Neural cell (in vitro differentiated cells): ENCODE measurements around the gene TMEM259. TPM values are rescaled to one million over a fixed set of nuclear protein-coding genes. Genes with fewer than 3 reads are reported as not detected.

Experiments used
- H2AFZ ChIP-seq: fragments of 200-600, 300-800 bp; sonication (generic), shearing (Covaris generic); 2 replicates; pipeline ENCODE4 v1.6.0; 2014; ENCODE audit warnings: low read depth, mild to moderate bottlenecking, antibody characterized with exemption, low read length, moderate library complexity
- H3F3A ChIP-seq: fragments of 200-600 bp; shearing (Covaris generic); 2 replicates; pipeline ENCODE4 v1.6.1; 2016; ENCODE audit warnings: mild to moderate bottlenecking, moderate library complexity, mixed read lengths, antibody characterized with exemption, low read length; ENCODE audit not compliant: insufficient read depth, poor library complexity, severe bottlenecking
- H3K27ac ChIP-seq: fragments of 200-600, 300-800 bp; sonication (generic), shearing (Covaris generic); 2 replicates; pipeline ENCODE4 v1.5.1; 2014; ENCODE audit warnings: mild to moderate bottlenecking, low read length, moderate library complexity
- H3K27me3 ChIP-seq: fragments of 300-800, 200-600 bp; sonication (generic), shearing (Covaris generic); 2 replicates; pipeline ENCODE4 v1.6.0; 2014; ENCODE audit warnings: mild to moderate bottlenecking, low read depth, low read length, moderate library complexity; ENCODE audit not compliant: insufficient read depth
- H3K36me3 ChIP-seq: fragments of 300-800, 200-600 bp; sonication (generic), shearing (Covaris generic); 2 replicates; pipeline ENCODE4 v1.5.1; 2014; ENCODE audit warnings: mild to moderate bottlenecking, antibody characterized with exemption, low read length, moderate library complexity; ENCODE audit not compliant: insufficient read depth
- H3K4me2 ChIP-seq: fragments of 300-800, 200-600 bp; sonication (generic), shearing (Covaris generic); 2 replicates; pipeline ENCODE4 v1.6.0; 2014; ENCODE audit warnings: mild to moderate bottlenecking, low read length
- H3K4me3 ChIP-seq: fragments of 300-800, 200-600 bp; sonication (generic), shearing (Covaris generic); 2 replicates; pipeline ENCODE4 v1.5.1; 2014; ENCODE audit warnings: mild to moderate bottlenecking, low read length, moderate library complexity
- H3K79me2 ChIP-seq: fragments of 200-600 bp; shearing (Covaris generic); replicated peaks from 2 replicates; pipeline ENCODE4 v1.6.0; 2014; ENCODE audit warnings: mild to moderate bottlenecking, low read length, moderate library complexity; ENCODE audit not compliant: insufficient read depth
- H3K9ac ChIP-seq: fragments of 300-800, 200-600 bp; sonication (generic), shearing (Covaris generic); 2 replicates; pipeline ENCODE4 v1.6.1; 2016; ENCODE audit warnings: mild to moderate bottlenecking, low read length, mixed read lengths
- H3K9me2 ChIP-seq: fragments of 200-600 bp; shearing (Covaris generic); 2 replicates; pipeline ENCODE4 v1.6.1; 2016; ENCODE audit warnings: mild to moderate bottlenecking, low read length, mixed read lengths; ENCODE audit not compliant: insufficient read depth
- H3K9me3 ChIP-seq: fragments of 200-600, 300-800 bp; sonication (generic), shearing (Covaris generic); 2 replicates; pipeline ENCODE4 v1.6.1; 2016; ENCODE audit warnings: mild to moderate bottlenecking, mixed run types, low read length, moderate library complexity, mixed read lengths
- H4K20me1 ChIP-seq: fragments of 200-600 bp; shearing (Covaris generic); 2 replicates; pipeline ENCODE4 v1.6.1; 2016; ENCODE audit warnings: mild to moderate bottlenecking, mixed run types; ENCODE audit not compliant: insufficient read depth
- EP300 ChIP-seq: fragments of 450-650 bp; conservative IDR thresholded peaks from 2 replicates; pipeline ENCODE4 v1.6.1; 2014; ENCODE audit warnings: antibody characterized with exemption, mild to moderate bottlenecking, moderate library complexity; ENCODE audit not compliant: poor library complexity, severe bottlenecking
- EZH2 ChIP-seq: fragments of 200-600, 300-800 bp; shearing (Covaris generic), sonication (generic); IDR thresholded peaks from 2 replicates; pipeline ENCODE4 v1.6.1; 2014; ENCODE audit warnings: antibody characterized with exemption, low read length, borderline replicate concordance, mild to moderate bottlenecking; ENCODE audit not compliant: insufficient read depth, poor library complexity, severe bottlenecking
- MXI1 ChIP-seq: fragments of 450-650 bp; conservative IDR thresholded peaks from 2 replicates; pipeline ENCODE4 v1.6.1; 2014; ENCODE audit warnings: antibody characterized with exemption, mild to moderate bottlenecking; ENCODE audit not compliant: poor library complexity, severe bottlenecking
- POLR2AphosphoS5 ChIP-seq: IDR thresholded peaks from 2 replicates; pipeline ENCODE4 v1.6.1; 2012
- RAD21 ChIP-seq: fragments of 450-650 bp; conservative IDR thresholded peaks from 2 replicates; pipeline ENCODE4 v1.6.1; 2014; ENCODE audit warnings: antibody characterized with exemption, mild to moderate bottlenecking, moderate library complexity
- REST ChIP-seq: IDR thresholded peaks from 2 replicates; pipeline ENCODE4 v1.6.1; 2012; ENCODE audit warnings: borderline replicate concordance
- SMC3 ChIP-seq: fragments of 450-650 bp; conservative IDR thresholded peaks from 2 replicates; pipeline ENCODE4 v1.6.1; 2014; ENCODE audit warnings: antibody characterized with exemption, mild to moderate bottlenecking, moderate library complexity; ENCODE audit not compliant: poor library complexity
- TAF1 ChIP-seq: IDR thresholded peaks from 2 replicates; pipeline ENCODE4 v1.6.1; 2012; ENCODE audit warnings: low read depth
- polyA plus RNA-seq: library from polyadenylated mRNA; depleted of rRNA; stranded (reverse); fragments of >200 nt; gene quantifications from 2 replicates; pipeline ENCODE4 v1.2.3, GENCODE V29; 2014
- TF ChIP-seq, protein P1 (sequence below): fragments of 450-650 bp; IDR thresholded peaks from 2 replicates; pipeline ENCODE4 v1.5.1; 2014; ENCODE audit warnings: antibody characterized with exemption, mild to moderate bottlenecking, moderate library complexity; ENCODE audit not compliant: poor library complexity, severe bottlenecking

The TMEM259 gene
- polyA plus RNA-seq, 1 donor from 2014 or later, result 176 TPM

DNA sequence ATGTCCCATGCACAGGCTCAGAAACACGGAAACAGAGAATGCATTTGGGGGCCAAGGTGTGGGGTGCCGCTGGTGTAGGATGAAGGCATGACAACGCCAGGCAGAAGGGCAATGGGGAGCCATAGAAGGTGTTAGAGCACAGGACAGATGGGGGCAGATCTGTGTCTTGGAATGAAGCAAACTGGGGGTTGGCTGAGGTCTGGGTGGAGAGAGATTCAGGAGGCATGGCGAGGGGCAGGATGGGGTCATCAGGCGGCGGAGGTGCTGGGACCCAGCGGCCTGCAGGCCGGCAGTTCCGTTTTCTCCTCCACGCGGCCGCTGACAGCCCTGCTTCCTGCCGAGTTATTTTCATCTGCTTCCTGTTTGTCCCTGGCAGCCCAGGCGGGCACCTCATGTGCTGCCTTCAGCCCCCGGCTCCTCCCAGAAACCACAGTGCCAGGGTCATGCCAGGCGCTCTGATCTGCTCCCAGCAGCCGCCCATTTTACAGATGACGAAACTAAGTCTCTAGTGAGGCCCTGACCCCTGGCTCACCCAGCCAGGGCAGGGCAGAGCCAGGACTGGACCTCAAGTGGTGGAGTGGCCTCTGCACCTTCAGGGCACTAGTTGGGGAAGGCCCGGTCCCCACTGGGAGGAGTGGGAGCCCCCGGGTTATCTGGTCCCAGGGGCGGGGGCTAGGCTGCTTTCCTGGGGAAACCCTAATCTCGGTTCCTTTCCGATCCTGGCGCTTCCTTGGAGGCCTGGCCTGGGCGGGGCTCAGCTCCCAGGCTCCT, 48.3 kb upstream of the TMEM259 start:
- Histone ChIP-seq H3K79me2 (no peaks in the 10 kb centered on the region), H3K9me2 (no peaks in the 10 kb centered on the region), H3K4me3 (no peak overlapping the region), H3K4me2 (no peak overlapping the region), H3K9ac (no peak overlapping the region), H3K27me3 (peaks cover 54% of the 10 kb centered on the region), H3K9me3 (no peaks in the 10 kb centered on the region), H3F3A (no peaks in the 10 kb centered on the region), H2AFZ (no peak overlapping the region), H3K27ac (no peak overlapping the region), H3K36me3 (no peaks in the 10 kb centered on the region), H4K20me1 (no peaks in the 10 kb centered on the region)
- TF ChIP-seq TAF1 (no peak), EZH2 (no peak)

DNA sequence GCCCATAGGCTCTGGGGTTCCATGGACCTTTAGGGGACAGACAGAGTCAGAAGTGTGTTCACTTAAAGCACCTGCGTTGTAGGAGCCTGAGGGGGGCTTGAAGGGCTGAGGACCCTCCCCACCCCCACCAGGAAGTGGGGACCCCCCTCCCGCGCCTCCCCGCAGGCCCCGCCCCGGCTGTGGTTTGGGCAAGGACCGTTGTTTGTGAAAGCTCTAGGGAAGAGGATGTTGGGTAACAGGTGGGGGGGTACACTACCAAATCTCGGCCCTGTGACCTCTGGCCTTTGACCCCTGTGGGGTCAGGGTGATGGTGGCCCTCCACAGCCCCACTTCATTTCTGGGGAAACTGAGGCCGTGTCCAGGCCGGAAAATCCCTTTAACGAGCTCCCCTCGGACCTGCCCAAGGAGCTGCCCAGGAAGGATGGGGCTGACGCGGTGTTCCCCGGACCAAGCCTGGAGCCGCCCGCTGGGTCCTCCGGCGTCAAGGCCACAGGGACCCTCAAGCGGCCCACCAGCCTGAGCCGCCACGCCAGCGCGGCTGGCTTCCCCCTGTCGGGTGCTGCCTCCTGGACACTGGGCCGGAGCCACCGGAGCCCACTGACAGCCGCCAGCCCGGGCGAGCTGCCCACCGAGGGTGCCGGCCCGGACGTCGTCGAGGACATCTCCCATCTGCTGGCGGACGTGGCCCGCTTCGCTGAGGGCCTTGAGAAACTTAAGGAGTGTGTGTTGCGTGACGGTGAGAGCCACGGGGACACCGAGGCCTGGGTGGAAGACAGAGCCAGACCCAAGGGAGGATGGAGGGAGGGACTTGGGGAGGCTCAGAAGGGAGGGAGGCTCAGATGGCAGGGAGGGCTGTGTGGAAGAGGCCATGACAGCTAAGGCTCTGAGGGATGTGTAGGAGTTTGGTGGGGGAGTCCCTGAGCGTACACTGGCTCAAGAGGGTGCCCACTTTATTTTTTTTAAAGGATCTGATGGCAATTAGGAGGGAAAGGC, 47.4 kb upstream of the TMEM259 start:
- Histone ChIP-seq H3K36me3 (no peaks in the 10 kb centered on the region), H2AFZ (no peak overlapping the region), H4K20me1 (no peaks in the 10 kb centered on the region), H3K4me2 (no peak overlapping the region), H3K9ac (no peak overlapping the region), H3K4me3 (no peak overlapping the region), H3F3A (no peaks in the 10 kb centered on the region), H3K27me3 (peaks cover 54% of the 10 kb centered on the region), H3K9me3 (no peaks in the 10 kb centered on the region), H3K27ac (no peak overlapping the region), H3K79me2 (no peaks in the 10 kb centered on the region), H3K9me2 (no peaks in the 10 kb centered on the region)
- TF ChIP-seq SMC3 (no peak), POLR2AphosphoS5 (no peak), EP300 (no peak), TAF1 (no peak), EZH2 (no peak), MXI1 (no peak), RAD21 (no peak), REST (no peak)
- TF ChIP-seq, protein P1, sequence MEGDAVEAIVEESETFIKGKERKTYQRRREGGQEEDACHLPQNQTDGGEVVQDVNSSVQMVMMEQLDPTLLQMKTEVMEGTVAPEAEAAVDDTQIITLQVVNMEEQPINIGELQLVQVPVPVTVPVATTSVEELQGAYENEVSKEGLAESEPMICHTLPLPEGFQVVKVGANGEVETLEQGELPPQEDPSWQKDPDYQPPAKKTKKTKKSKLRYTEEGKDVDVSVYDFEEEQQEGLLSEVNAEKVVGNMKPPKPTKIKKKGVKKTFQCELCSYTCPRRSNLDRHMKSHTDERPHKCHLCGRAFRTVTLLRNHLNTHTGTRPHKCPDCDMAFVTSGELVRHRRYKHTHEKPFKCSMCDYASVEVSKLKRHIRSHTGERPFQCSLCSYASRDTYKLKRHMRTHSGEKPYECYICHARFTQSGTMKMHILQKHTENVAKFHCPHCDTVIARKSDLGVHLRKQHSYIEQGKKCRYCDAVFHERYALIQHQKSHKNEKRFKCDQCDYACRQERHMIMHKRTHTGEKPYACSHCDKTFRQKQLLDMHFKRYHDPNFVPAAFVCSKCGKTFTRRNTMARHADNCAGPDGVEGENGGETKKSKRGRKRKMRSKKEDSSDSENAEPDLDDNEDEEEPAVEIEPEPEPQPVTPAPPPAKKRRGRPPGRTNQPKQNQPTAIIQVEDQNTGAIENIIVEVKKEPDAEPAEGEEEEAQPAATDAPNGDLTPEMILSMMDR, result no peak
